Activated CD4-positive, alpha-beta T cell treated with anti-CD3 and anti-CD28 coated beads, Interleukin-2, amount 50 U/mL, for 4 hours (primary cell): ENCODE results near the gene SLC6A11.
A peak's percentile ranks its signal among the peaks of the same experiment; 100 is the strongest.

ENCODE experiments used
- DNase-seq, 2 experiments: peaks; one replicate each; pipeline ENCODE4 v3.0.0-alpha.2; 2020

The SLC6A11 gene

DNA sequence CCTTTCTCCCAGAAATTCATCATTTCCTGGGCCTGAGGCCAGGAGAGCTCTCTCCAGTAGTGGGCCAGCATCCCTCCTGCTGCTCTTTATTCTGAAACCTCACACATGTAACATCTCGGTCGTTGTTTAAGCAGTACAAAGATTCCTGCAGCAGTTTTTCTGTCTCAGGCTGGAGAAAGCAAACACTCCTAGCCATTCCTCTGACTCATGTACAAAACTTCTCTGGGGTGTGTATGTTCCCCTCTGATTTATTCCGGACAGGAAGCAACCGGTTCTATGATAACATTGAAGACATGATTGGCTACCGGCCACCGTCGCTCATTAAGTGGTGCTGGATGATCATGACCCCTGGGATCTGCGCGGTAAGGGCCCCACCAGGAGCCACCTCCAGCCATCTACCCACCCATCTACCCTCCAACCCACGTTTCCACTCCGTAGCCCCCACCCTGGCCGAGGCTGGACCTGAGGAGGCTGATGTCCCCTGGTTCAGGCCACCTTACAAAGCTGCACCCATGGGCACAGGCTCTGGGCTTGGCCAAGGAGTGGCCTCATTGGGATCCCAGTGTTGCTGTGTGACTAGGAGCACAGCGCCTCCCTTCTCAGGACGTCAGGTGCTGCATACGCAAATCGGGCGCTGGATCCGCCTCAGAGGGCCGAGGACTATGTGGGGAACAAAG is 117.9 kb downstream of the SLC6A11 start:
- no peak for DNase-seq

- DNase-seq: no peak
These were observed 119.0 kb downstream of the SLC6A11 start for GRCh38 chr3:10935028-10935427.

DNA sequence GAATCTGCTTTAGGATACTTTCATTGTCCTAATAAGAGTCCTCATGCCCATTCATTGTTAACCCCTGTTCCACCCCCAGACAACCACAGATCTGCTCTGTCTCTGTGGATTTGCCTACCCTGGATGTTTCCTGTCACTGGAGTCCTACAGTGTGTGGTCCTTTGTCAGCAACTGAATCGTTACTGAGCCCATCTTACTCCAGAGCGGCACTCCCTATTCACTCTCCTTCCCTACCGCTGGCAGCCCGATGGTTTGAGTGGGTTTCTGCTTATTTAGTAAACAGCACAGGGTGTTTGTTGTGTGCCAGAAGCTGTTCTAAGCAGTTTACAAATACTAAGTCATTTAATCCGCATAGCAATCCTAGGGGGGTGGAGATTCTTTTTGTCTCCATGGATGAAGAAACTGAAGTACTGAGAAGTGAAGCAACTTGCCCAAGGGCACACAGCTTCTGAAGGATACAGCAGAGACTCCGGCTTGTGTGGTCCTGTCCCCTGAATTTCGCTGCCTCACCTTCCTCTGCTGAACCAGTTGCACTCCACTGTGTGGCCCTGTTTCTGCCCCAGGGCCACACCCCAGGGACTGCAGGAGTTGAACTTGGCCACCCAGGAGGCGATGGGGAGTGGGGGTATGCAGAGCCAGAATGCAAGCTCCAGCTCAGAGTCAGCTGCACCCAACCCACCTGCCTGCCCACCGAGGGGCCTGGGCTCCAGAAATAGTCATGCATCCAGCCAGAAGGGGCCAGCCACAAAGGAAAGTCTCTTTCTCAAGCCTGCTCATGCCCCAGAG is 120.0 kb downstream of the SLC6A11 start:
- DNase-seq: no peak

- no peak for DNase-seq
These were observed 120.7 kb downstream of the SLC6A11 start for GRCh38 chr3:10936686-10937085.

GRCh38 chr3:10937141-10937825 is 121.3 kb downstream of the SLC6A11 start:
- no peak for DNase-seq

DNA sequence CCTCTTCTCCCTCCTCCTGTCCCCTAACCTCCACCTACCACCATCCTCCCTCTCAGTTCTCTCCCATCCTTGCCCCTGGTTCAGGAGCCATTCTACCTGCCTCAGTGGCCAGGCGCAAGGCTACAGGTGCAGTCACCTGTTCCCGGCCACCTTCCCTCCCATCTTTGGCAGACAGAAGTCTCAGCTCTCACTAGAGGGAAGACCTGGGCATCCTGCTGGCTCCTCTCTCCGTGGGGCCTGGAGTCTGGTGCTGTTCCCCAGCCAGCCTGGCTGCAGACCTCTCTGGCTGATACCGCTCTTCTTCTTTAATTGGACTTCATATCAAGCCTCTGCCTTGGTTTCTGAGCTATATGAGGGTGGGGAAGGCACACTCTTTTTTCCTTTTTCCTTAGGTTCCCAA is 123.5 kb downstream of the SLC6A11 start:
- DNase-seq: no peak

GRCh38 chr3:10940106-10940505 is 124.1 kb downstream of the SLC6A11 start:
- no peak for DNase-seq

- no peak for DNase-seq
These were observed 125.9 kb downstream of the SLC6A11 start for GRCh38 chr3:10941972-10942371.

DNA sequence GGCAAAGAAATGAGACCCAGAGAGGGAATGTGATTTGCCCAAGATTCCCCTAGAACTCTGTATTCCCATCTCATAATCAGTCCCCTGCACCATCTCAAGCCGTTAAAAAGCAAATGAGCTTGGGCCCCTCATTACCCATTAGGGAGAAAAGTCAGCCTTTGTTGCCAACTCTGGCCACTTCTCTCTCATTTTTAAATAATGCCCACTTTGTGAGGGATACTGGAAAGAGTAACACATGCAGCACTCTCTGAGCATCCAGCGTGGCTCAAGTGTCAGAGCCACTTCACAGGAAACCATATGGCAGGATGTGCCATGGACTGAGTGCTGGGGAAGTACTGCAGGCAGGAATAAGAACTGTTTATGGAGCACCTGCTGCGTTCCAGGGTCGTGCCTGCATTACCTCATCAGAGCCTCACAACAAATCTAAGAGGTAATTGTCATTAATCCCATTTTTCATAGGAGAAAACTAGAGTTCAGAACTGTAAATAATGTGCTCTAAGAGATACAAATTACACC is 126.7 kb downstream of the SLC6A11 start:
- no peak for DNase-seq

GRCh38 chr3:10944866-10945265 is 128.8 kb downstream of the SLC6A11 start:
- DNase-seq: no peak

DNA sequence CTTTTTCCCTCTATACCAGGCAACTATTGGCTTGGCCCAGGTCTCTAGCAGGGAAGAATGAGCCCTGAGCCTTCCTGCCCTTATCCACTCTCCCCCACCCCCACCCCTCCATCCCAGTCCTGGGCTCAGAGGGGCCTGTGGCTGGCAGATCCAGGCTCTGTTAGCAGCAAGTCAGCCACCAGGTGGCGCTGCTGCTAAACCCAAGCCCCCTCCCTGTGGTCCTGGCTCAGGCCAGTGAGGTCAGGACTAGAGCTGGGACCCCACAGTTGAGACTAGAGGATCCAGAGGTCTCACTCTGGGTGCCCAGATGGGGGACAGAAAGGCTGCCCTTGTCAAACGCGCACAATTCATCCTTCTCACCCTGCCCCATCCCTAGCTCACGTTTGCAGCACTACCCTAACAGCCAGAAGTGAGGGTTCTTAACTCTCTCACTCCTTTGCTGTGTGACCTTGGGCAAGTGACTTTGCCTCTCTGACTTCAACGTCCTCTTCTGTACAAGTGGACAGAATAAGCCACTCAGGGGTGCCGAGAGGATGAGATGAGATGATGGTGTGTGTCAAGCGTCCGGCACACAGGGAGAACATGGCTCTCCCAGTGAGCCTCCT is 129.8 kb downstream of the SLC6A11 start:
- peak; percentile 7 to 19 for DNase-seq

DNA sequence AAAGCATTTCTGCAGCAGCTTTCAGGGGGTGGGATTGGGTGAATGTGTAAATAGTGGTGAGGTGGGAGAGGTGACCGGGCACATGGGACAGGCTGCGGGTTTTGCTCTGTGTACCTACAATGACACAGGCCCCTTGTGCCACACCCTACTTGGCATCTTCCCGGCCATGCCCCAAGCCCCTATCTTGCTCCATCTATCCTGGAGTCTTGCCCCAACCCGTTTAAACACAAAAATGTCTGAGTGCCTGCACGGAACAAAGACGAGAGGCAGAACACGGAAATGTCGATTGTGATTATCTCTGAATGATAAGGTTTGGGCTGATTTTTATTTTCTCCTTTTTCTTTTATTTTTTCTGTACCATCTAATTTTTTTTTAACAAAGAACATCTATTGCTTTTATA is 130.5 kb downstream of the SLC6A11 start:
- no peak for DNase-seq

- no peak for DNase-seq
These were observed 132.3 kb downstream of the SLC6A11 start for GRCh38 chr3:10948326-10948725.

GRCh38 chr3:10949197-10949596 is 133.2 kb downstream of the SLC6A11 start:
- DNase-seq: no peak

GRCh38 chr3:10950476-10951294 is 134.7 kb downstream of the SLC6A11 start:
- DNase-seq: no peak

- DNase-seq: no peak
These were observed 135.4 kb downstream of the SLC6A11 start for GRCh38 chr3:10951295-10951926.

DNA sequence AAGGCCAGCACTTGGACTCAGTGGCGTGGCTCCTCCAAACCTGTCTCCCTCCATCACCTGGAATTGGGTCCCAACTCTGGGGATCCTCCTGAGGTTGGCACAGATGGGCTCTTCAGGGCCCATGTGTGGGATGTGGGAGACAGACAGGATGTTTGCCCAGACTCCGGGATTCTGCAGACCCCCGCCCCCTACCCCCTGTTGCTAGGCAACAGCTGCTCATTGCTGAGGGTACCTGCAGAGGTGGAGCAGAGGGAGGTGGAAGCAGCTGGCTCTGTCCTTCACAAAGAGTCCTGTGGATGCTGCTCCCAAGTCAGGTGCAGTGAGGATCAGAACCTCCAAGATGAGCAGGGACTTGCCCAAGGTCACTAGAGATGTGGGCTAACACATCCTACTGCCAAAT is 136.5 kb downstream of the SLC6A11 start:
- DNase-seq: no peak

- no peak for DNase-seq
These were observed 138.7 kb downstream of the SLC6A11 start for GRCh38 chr3:10954740-10955139.

DNA sequence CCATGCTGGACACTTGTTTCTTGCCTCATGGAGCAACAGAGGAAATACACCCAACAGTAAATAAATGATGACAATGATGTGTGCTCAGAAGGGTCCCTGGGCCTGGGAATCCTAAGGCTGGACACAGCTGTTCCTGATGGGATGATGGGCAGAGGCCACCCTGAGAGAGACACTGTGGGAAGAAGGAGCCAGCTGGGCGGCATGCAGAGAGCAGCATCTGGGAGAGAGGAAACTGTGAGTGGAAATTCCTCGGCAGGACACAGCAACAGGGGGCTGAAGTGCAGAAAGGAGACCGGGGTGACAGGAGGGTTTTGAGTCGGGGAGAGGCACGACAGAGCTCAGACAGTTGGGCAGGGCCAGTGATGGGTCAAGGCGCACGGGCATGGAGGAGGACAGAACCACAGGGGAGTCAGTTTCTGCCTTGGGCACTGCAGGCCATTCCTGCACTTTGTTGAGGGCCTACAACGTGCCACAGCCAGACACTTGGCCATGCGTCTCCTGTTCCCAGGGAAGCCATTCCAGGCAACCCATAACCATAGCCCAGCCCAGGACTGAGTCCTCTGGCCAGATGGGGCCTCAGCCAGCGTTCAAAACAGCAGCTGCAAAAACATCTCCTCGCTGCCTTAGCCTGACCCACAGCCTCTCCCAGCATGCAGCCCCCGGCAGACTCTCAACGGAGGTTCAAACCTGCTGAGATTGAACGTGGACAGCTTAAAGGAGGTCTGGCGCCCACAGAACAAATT is 139.9 kb downstream of the SLC6A11 start:
- no peak for DNase-seq

DNA sequence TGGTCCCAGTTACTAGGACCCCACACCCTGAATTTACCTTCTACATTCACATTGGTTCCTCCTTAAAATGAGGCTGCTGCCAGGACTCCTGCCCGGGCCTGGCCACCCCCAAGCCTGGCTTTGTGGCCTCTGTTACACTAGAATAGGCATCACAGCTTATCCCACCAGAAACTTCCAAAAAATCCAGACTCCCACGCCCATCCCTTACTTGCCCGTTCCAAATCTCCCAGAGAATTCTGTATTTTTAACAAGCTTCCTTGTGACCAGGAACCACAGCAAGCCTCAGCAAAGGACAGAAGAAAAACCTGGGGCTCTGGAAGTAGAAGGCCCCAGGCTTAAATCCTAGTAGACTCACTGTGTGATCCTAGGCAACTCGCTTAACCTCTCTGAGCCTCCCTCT is 140.5 kb downstream of the SLC6A11 start:
- no peak for DNase-seq

DNA sequence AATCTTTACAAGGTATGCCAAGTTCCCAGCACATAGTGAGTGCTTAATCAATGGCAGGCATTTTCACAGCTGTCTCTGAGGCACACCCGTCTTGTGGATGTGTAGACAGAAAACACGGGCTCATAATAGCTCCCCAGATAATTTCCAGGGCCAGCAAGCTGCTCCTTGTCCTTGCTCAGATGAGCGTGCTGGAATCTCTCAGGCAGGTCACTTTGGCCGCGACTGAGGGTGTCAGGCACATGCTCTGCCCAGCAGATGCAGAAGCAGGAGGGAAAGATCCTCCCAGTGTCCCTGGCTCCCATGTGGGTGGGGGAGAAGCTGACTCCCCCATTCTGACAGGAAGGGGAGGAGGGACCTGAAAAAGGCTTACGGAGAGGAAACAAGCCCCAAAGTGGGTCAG is 141.0 kb downstream of the SLC6A11 start:
- DNase-seq: no peak
